Measurements from ENCODE around the gene FAM81A. TPM values are rescaled to one million over a fixed set of nuclear protein-coding genes. Genes with fewer than 3 reads are reported as not detected.

Gene FAM81A
- total RNA-seq, 4 donors from 2014 or later: 1.8 to 15.5 (median 7.9) TPM

DNA sequence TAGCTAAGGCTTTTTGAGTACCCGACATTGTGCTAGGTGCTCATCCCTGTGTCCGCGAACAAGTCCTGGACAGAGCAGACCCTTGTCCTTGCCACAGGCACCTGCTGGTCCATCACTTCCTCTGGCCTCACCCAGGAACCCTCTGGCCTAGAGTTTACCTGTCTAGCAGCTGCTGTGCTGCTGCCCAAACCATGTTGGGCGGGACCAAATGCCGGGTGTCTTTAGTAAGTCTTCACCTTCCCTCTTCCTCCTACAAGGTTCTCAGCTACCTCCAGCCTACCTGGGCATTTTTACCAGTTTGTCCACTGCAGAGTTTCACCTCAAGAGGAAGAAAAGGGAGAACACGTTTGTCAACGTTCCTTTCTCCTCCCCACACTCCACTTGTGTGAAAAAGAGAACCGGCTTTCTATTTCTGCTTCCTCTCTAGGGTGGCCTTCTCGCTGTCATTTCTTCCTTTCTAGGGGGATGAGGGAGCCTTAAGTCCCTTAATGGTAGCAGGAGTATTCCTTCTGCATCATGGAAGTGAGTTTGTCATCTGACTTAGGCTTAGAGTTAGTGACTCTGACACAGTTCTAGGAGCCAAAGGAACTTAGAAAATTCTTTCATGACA lies 93.2 kb downstream of the FAM81A start:
- no peak for DNase-seq (ENCODE audit: low spot score in 2 of 2)
- TF ChIP-seq, protein P1, sequence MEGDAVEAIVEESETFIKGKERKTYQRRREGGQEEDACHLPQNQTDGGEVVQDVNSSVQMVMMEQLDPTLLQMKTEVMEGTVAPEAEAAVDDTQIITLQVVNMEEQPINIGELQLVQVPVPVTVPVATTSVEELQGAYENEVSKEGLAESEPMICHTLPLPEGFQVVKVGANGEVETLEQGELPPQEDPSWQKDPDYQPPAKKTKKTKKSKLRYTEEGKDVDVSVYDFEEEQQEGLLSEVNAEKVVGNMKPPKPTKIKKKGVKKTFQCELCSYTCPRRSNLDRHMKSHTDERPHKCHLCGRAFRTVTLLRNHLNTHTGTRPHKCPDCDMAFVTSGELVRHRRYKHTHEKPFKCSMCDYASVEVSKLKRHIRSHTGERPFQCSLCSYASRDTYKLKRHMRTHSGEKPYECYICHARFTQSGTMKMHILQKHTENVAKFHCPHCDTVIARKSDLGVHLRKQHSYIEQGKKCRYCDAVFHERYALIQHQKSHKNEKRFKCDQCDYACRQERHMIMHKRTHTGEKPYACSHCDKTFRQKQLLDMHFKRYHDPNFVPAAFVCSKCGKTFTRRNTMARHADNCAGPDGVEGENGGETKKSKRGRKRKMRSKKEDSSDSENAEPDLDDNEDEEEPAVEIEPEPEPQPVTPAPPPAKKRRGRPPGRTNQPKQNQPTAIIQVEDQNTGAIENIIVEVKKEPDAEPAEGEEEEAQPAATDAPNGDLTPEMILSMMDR (IDR thresholded peaks at IDR 0.05): no peak
- no peak overlapping the region for H3K4me3 ChIP-seq
- 69 to 78% methylated on average over 9 of the region's 9 CpGs for WGBS, 2 donors
- no peaks in the 10 kb centered on the region for H3K9me3 ChIP-seq
- peaks cover 0 to 15% (median 0%) of the 10 kb centered on the region in 4 donors for H3K4me1 ChIP-seq
- H3K36me3 ChIP-seq: no peaks in the 10 kb centered on the region
- no peak overlapping the region for H3K27ac ChIP-seq
- H3K27me3 ChIP-seq: no peaks in the 10 kb centered on the region

DNA sequence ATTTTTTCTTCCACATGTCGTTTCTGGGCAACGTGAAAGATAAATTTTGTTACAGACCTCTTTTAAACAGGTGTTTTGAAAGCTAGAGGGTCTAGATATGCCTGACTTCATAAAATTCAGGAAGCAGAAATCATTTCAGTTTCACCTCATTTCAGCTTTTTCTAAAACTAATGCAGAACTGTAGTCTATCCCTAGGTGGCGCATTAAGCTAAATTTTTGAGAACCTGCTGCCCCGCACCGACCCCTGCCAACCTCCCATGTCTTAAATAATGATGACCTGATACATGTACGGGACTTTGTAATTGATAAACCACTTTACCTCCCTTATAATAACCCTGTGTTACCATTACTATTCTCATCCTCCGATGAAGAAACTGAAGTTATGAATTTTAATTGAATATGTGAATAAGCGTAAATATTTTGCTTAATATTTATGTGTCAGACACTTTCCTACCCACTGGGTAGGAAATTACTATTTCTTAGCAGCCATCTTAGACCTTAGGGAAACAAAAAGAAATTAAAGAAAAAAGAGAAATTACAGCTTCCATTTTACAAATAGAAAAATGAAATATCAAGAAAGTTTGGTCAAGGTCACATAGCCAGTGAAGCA lies 94.9 kb downstream of the FAM81A start:
- 16 to 17% methylated on average over 8 of the region's 8 CpGs for WGBS, 2 donors
- no peaks in the 10 kb centered on the region for H3K27me3 ChIP-seq
- no peak for DNase-seq (ENCODE audit: low spot score in 2 of 2)
- no peaks in the 10 kb centered on the region for H3K36me3 ChIP-seq
- peak overlapping the region in 1 of 4 donors; percentile 41 for H3K27ac ChIP-seq
- TF ChIP-seq, protein P1 (IDR thresholded peaks at IDR 0.05): peak; percentile 52 to 64 (median 59)
- no peak for TF ChIP-seq POLR2A (IDR thresholded peaks at IDR 0.05)
- no peak for TF ChIP-seq EP300 (IDR thresholded peaks at IDR 0.05)
- H3K4me3 ChIP-seq: no peak overlapping the region
- peaks cover 0 to 15% (median 0%) of the 10 kb centered on the region in 4 donors for H3K4me1 ChIP-seq
- no peaks in the 10 kb centered on the region for H3K9me3 ChIP-seq

DNA sequence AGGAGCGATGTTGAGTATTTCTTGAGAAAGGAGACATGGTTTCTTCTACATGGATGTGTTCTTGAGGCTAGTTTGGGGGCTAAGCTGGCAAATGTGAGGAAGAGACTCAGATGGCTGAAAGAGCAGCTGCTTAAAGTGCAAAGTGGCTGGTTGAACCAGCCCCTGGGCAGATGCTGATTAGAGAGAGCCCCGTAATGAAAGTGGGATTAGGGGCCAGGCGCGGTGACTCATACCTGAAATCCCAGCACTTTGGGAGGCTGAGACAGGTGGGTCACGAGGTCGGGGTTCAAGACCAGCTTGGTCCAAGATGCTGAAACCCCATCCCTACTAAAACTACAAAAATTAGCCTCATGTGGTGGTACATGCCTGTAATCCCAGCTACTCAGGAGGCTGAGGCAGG lies 98.6 kb downstream of the FAM81A start:
- TF ChIP-seq EP300 (IDR thresholded peaks at IDR 0.05) (no peak), POLR2A (IDR thresholded peaks at IDR 0.05) (no peak)
- TF ChIP-seq, protein P1 (IDR thresholded peaks at IDR 0.05): no peak
- H3K4me3 ChIP-seq: no peak overlapping the region
- H3K27me3 ChIP-seq: no peaks in the 10 kb centered on the region
- H3K9me3 ChIP-seq: no peaks in the 10 kb centered on the region
- H3K27ac ChIP-seq: no peak overlapping the region
- 90 to 91% methylated on average over 6 of the region's 6 CpGs for WGBS, 2 donors
- no peaks in the 10 kb centered on the region for H3K36me3 ChIP-seq
- no peak for DNase-seq (ENCODE audit: low spot score in 2 of 2)
- H3K4me1 ChIP-seq: peaks cover 0 to 9% (median 0%) of the 10 kb centered on the region in 4 donors

DNA sequence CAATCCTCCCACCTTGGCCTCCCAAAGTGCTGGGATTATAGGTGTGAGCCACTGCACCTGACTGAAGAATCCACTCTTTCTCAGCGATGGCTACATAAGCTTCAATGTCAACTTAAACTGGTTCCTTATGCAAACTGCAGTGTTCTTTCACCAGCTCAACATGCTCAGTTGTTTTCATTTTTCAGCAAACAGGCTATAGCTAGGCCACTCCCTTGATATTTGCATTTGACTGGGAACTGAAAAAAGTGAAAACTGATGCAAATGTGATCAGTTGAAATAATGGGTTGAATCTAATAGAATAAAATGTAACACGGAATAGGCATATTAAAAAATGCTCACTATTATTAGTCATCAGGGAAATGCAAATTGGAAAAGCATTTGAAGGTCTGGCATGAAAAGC lies 99.4 kb downstream of the FAM81A start:
- H3K9me3 ChIP-seq: no peaks in the 10 kb centered on the region
- H3K27me3 ChIP-seq: no peaks in the 10 kb centered on the region
- 72 to 75% methylated on average over 2 of the region's 2 CpGs for WGBS, 2 donors
- no peak for DNase-seq (ENCODE audit: low spot score in 2 of 2)
- no peaks in the 10 kb centered on the region for H3K36me3 ChIP-seq
- H3K27ac ChIP-seq: no peak overlapping the region
- H3K4me1 ChIP-seq: peaks cover 0 to 6% (median 0%) of the 10 kb centered on the region in 4 donors
- TF ChIP-seq EP300 (IDR thresholded peaks at IDR 0.05) (no peak), POLR2A (IDR thresholded peaks at IDR 0.05) (no peak)
- TF ChIP-seq, protein P1 (IDR thresholded peaks at IDR 0.05): no peak
- no peak overlapping the region for H3K4me3 ChIP-seq

DNA sequence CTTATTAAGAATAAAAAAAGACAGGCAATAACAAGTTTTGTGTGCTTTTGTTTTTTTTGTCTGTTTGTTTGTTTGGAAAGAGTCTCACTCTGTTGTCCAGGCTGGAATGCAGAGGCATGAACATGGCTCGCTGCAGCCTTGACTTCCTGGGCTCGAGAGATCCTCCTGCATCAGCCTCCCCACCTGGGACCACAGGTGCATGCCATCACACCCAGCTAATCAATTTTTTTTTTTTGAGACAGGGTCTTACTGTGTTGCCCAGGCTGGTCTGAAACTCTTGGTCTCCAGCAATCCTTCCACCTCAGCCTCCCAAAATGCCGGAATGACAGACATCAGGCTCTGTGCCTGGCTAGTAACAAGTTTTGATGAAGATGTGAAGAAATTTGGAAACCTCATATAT lies 100.5 kb downstream of the FAM81A start:
- Histone ChIP-seq H3K4me1 (no peaks in the 10 kb centered on the region), H3K4me3 (no peak overlapping the region), H3K36me3 (no peaks in the 10 kb centered on the region), H3K27ac (no peak overlapping the region), H3K9me3 (no peaks in the 10 kb centered on the region), H3K27me3 (no peaks in the 10 kb centered on the region)
- TF ChIP-seq, protein P1 (IDR thresholded peaks at IDR 0.05): no peak
- no peak for TF ChIP-seq POLR2A (IDR thresholded peaks at IDR 0.05)
- TF ChIP-seq EP300 (IDR thresholded peaks at IDR 0.05): no peak
- DNase-seq (ENCODE audit: low spot score in 2 of 2): no peak
- 85 to 90% methylated on average over 3 of the region's 3 CpGs for WGBS, 2 donors
